T follicular helper cell (primary cell): ENCODE data around the gene IPCEF1.

Experiments used
- DNase-seq: peaks from one replicate; pipeline ENCODE4 v3.0.0-alpha.2; 2020; ENCODE audit warnings: low read depth

IPCEF1 gene

DNA sequence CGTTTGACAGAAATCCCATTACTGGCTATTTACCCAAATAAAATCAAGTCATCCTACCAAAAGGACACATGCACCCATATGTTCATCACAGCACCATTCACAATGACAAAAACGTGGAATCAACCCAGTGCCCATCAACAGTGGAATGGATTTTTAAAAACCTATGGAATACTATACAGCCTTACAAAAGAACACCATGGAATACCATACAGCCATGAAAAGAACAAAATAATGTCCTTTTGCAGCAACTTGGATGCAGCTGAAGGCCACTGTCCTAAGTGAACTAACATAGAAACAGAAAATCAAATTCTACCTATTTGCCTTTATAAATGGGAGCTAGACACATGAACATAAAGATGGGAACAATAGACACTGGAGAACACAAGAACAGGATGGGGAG is 17.4 kb upstream of the IPCEF1 start:
- no peak for DNase-seq

DNA sequence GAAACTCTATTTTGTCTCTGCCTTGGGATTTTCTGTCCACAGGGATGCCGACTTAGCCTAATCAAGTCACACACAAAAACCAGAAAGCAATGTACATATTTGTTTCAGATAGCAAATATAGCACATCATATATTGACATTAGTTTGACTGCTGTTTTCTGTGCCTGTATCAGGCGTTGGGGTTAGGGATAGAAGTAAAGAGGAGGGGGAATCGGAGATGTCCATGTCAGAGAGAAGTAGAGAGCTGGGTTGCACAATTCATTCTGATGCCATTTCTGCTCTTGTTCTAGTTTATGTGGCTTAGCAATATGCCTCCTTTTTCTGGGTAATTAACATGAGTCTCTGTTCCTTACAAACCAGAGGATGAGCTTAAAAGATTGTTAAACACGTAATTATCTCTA is 14.7 kb upstream of the IPCEF1 start:
- no peak for DNase-seq

DNA sequence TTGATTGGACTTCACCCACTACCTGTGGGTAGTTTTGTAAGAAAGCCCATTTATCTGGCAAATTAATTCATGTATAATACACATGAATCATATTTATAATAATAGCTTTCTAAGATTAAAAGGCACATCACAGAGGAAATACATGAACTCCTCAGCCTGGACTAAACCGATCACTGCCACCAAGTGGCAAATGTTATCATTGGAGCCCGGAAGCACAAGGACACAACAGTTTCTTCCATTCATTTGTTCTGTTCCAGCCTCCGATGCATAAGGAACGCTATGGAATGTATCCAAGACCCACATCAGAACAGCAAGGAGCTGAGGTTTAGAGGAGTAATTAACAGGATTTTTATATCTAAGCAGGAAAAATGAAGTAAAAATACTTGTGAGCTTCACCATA is 13.9 kb upstream of the IPCEF1 start:
- DNase-seq = no peak

DNA sequence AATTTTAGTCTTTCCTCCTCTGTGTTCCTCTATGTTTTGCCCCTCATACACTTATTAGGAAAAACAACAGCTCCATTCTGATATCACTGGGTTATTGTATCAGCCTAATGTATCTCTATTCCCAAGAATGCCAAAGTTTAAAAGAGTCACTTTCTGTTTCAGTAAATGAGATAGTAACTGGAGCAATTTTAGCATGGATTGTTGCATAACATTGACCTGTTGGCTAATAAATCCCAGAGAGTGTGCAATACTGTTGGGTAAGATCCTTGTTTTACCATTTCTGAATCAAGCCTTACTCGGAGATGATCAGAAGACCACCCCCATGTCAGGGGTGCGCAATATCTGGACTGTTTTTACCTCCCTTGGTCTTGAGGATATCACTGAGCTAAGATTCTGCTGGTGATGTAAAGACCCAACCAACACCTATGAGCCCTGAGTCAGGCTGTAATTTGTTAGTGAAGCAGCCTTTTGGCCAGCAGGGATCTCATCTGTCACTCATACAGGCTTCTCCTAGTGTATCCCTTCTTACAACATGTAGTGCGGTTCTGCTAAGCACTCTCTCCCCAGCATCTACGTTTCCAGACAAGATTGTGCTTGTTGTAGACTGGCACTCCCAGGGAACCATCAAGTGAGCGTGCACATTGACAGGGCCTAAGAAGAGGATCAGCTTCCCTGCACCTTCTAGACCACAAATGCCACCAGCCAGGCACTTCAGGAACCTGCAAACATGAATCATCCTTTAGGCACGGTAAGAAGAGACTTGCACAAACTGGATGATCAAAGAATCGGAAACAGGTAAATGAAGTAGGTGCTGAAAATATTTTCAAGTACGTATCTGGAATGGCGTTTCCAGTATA is 11.5 kb upstream of the IPCEF1 start:
- DNase-seq = no peak

DNA sequence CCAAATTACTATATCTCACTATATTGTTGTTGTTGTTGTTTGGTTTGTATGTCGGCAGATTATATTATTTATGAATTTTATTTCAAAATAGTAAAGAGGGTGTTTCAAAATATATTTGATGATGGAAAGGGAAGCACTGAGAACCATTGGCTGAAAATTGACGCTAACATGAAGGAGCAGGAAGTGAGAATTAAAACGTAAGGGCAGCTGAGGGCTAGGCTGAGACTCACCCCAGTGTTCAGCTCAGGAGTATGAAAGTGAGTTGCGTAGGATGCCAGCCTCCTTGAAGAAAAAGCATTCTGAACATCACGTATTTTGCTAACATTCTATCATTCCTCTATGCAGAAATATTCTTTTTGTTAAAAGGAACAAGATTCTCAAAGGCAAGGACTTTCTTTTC is 10.7 kb upstream of the IPCEF1 start:
- no peak for DNase-seq

DNA sequence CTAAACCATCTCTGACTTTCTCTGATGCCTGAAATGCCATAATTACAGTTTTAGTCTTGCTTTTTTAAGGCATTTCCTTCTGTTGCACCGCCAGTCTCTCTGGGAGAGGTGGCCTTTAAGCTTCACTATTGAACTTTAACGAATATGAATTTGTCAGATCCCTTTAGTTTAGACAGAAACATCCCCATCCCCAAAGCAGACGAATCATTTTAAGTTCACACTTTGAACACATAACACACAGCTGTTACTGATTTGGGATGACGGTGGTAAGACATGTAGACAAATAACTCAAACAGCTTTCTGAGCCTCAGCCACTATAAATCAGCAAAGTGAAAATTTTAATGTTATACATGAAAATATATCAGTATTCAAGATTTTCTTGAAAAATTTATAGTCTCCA is 7.2 kb upstream of the IPCEF1 start:
- no peak for DNase-seq

DNA sequence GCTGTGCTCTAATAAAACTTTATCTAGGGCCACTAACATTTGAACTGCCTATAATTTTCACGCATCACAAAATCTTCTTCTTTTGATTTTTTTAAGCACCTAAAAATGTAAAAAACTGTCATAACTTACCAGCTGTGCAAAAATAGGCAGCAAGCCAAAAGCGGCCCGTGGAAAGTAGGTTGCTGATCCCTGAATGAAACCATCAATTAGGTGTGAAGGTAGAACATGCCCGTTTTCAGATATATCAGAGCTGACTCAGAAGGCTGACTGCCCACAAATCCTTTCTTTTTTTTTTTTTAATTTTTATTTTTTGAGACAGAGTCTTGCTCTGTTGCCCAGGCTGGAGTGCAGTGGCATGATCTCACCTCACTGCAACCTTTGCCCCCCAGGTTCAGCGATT is 4.9 kb upstream of the IPCEF1 start:
- DNase-seq = no peak

DNA sequence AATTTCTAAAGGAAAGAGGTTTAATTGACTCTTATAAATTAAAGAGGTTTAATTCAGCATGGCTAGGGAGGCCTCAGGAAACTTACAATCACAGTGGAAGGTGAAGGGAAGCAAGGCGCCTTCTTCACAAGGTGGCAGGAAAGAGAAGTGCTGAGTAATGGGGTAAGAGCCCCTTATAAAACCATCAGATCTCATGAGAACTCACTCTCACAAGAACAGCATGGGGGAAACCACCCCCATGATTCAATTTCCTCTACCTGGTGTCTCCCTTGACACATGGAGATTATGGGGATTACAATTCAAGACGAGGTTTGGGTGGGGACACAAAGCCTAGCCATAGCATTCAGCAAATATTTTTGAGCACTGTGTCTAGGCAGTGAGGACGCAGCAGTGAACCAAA is 3.9 kb upstream of the IPCEF1 start:
- DNase-seq = no peak

DNA sequence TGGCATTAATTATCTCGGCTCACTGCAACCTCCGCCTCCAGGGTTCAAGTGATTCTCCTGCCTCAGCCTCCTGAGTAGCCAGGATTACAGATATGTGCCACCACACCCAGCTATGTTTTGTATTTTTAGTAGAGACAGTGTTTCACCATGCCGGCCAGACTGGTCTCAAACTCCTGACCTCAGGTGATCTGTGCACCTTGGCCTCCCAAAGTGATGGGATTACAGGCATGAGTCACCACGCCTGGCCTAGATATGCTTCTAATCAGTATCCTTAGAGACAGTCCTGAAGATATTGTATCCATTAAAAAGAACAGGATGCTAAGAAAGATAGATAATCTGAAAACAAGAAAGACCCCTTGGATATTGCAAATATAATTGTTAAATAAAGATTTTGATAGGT is 3.1 kb upstream of the IPCEF1 start:
- no peak for DNase-seq

DNA sequence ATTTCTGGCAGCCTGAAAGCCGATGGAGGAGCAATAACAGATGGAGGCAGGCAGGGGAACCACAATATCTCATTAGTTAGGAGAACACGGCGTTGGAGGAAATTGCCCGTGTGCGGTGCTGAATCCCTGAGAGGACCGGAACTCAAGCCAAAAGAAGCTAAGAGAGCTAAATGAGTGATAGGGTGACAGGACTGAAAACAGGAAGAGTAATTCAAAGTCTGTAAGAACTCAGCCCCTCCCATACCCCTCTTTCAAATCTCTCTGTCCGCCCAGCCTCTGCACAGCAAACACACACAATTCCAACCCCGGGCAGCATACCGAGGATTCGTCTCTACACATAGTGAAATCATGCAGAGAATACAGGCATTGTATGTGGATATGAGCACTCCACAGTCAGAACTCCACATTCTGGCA is 2.6 kb upstream of the IPCEF1 start:
- DNase-seq = no peak

DNA sequence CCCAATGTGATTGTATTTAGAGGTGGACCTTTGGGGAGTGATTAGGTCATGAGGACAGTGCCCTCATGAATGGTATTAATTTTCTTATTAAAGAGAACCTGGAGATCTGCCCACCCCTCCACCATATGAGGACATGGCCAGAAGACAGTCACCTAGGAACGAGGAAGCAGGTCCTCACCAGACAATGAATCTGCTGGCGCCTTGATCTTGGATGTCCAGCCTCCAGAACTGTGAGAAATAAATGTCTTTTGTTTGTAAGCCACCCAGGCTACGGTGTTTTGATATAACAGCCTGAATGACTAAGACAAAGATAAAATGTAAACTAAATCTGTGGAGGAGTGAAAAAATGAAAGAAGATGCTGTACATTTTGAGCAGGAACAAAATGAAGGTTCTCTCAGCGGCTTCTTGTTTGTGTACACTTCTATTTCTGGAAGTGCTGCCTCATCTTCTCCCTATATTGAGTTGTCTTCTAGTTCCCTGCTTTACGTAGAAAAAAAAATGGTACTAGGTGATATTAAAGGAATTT is 1.5 kb upstream of the IPCEF1 start:
- no peak for DNase-seq

DNA sequence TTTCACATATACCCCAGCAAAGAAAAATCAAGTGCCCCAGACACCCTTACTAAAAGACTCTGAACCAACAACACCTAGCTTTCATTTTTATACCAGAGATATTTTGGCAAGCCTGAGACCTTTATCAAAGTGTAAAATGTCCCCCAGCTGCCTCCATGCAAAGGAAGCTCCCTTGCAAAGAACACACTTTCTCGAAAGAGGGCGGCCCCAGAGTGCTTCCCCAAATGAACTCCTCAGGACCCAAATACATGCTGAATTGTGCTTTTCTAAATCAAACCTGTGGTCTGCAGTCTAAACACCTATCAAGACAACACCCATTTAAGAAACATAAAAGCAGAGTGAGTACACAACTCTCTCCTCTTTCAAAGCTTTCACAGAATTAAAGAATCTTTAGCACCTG is 490 bp downstream of the IPCEF1 start:
- DNase-seq = no peak

DNA sequence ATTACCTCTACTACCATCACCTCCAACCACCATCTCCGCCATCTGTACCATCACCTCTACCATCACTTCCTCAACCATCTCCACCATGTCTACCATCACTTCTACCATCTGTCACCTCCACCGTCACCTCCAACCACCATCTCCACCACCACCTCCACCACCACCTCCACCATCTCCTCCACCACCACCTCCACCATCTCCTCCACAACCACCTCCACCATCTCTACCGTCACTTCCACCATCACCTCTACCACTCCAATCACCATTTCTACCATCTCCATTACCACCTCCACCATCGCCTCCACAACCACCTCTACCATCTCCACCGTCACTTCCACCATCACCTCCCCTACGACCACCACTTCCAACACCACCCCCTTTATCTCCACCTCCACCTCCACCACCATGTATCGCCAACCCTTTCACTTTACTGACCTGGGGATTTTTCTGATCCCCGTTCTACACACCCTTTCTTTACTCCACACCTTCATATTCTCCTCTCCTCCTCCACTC is 2.3 kb downstream of the IPCEF1 start:
- no peak for DNase-seq

DNA sequence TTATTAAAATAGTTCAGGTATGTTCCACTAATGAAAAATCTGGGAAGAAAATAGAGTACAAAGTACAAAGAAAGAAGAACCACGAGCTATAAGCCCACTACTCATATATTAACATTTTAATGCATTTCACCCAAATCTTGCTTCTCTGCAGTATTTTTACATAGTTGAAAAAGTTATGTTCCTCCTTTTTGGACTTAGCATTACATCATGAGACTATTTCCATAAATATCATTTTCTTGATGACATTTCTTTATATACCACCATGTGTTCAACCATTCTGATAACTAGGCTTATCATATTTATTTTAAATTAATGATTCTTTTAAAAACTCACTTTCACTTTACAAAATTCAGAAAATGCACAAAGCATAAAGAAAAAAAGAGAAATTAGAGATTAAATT is 3.0 kb downstream of the IPCEF1 start:
- DNase-seq = no peak

DNA sequence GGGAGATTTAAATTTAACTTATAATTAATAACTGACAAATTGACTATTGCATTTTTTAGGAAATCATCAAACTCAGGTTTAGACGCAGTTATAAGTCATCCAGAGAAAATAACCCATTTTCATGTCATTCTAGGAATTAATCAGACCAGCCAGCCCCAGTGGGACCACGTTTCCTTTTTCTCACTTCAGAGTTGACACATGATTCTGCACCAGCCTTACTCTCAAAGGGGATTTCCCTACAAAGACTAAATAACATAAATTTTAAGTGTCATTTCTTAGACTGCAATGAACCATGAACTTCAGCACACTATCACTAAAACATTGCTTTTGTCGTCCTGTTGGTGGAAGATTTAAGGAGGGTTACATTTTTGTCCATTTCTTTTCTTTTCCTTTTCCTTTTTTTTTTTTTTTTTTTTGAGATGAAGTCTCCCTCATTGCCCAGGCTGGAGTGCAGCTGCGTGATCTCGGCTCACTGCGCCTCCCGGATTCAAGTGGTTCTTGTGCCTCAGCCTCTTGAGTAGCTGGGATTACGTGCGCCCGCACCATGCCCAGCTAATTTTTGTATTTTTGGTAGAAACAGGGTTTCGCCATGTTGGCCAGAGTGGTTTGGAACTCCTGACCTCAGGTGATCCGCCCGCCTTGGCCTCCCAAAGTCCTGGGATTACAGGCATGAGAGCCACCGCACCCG is 3.6 kb downstream of the IPCEF1 start:
- DNase-seq = no peak

DNA sequence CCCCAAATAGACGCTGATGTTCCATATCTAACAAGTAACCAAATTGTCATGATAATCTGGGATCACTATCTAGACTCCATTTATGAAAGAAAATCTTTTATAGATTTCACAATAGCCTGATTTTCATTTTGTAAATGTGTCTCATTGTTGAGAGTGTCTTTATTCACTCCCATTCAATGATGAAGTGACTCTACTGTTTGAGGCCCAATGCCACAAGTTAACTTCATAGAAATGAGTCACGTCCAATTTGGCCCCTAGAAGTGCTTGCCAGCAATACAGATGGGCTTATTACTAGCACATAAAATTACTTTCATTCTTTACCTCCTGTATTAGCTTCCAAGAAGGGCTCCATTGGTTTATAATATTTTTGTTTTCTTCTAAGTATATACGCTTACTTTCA is 6.3 kb downstream of the IPCEF1 start:
- no peak for DNase-seq

DNA sequence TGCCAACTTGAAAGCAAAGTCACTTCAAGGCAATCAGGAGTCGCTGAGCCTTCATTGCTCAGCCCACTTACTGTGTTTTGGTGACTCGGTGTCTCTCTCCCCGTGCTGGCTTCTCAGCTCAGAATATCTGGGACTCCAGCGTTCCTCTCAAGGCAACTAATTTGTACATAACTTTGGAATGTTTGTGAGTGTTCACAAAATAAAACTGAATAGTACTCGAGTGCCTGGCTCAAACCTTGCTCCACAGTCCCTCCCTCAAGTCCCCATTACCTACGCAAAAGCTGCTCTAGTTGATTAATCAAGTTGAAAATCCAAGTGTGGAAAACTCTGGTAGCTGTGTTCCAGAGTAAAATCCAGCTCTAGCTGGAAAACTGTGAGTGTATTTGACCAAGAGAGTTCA is 8.6 kb downstream of the IPCEF1 start:
- DNase-seq = no peak

DNA sequence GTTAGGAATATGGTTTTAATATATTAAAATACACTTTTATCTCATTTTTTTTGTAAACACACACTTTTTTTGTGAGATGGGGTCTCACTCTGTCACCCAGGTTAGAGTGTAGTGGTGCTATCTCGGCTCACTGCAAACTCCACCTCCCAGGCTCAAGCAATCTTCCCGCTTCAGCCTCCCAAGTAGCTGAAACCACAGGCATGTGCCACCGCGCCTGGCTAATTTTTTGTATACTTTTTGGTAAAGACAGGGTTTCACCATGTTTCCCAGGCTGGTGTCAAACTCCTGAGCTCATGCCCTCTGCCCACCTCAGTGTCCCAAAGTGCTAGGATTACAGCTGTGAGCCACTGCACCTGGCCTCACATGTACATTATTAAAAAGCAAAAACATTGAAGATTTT is 10.8 kb downstream of the IPCEF1 start:
- DNase-seq = no peak

DNA sequence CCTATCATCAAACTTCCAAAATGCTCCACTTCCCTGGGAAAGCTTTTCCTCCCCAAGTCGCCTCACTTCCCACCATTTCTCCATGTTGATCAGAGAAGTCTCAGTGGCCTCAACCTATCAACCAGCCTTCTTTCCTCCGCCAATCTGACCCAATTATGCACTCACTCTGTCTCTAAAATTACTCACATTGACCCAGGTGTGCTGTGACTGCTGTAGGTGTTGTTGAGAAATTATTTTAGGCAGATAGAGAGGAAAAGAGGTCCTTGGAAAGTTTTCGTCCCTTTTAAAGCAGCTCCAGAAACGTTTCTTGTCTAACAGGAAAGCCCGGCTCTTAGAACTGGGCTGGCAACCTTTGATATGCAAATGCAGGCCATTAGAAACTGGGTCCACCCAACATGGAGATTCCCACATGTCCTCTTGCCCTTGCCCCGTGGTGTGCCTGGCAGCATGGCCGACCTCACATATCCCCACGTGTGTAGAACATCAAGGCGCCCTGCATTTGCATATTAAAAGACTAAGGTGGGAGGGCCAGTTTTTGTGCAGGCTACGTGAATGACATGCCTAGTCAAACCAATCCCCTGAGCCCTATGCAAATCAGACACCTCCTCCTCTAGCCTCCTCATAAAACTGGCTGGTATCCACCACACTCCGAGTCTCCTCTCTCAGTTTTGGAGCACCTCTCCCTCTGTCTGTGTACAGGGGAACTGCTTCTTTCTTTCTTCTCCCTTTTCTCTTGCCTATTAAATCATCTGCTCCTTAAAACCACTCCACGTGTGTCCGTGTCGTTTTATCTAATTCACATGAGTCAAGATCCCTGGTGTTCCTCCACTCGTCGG is 12.9 kb downstream of the IPCEF1 start:
- no peak for DNase-seq

DNA sequence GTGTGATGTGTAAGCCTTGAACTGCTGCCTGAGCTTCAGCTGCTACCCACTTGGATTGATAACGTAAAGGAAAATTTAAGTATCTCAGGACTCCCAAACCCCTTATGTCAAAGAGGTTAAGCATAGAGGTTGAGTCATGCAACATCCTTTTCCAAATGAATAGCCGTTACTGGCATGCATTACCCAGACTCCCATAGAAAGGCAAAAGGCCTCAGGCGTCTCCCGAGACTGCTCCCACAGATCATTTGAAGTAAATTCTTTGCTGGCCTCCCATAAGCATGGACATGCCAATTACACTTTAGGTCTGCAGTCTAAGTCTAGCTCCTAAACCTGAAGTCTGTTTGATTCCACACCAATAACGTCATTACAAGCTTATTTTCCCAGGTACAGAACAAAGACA is 14.7 kb downstream of the IPCEF1 start:
- DNase-seq = no peak

DNA sequence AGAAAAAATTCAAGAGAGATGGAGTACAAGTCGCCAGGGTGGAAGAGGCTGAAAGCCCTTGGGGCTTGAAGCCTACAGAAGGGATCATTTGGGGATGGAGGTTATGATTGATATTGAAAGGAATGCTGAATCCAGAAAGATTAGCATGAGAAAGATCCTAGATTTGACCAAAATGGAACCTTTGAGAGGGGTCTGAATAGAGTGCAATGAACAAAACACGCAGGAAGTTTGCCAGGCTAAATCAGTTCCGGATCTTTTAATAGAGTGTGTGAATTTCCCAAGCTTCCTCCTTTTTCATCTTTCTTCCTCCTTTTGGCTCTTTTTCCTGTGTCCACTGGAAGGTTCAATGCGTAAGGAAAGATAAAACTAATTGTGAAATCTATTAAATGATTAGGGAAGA is 15.3 kb downstream of the IPCEF1 start:
- DNase-seq = no peak

DNA sequence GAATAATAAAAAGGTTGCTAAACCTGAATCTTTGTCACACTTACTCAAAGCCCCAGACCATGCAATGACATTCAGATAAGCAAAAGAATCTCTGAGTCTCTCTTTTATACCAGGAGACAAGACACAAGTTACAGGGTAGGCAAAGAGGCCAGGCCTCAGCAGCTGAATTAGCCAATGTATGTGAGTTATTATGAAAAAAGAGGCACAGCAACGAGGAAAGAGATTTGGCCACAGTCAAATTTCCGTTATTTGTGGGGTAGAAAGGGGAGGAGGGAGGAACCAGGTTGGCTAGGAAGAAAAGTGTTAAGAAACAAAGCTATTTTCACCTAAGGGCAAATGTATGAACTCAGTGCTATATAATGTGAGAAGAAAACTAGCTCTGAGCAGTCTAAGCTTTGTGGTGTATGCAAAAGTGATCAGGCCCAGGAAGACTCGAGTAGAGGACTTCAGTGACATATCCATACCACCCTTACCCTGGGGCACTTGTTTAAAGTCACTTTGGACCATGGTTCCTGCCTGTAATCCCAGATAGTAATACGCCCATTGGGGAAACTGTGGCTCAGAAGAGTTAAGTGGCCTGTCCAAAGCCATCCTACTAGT is 19.1 kb downstream of the IPCEF1 start:
- no peak for DNase-seq
